ENCODE data around the gene IFNAR1. TPM values are rescaled to one million over a fixed set of nuclear protein-coding genes. Genes with fewer than 3 reads are reported as not detected.

Gene IFNAR1
- total RNA-seq, 1 donor from 2014 or later = 20.4 TPM

GRCh38 chr21:33403786-33404585 lies 79.2 kb downstream of the IFNAR1 start:
- intact Hi-C loops (cut with micrococcal nuclease) = loop anchor here (2.0 kb wide), 1 partner anchor 79 kb away; the partner anchor contains the start of gene IFNAR1
- no peaks in the 10 kb centered on the region for H3K9me3 Mint-ChIP-seq
- H3K36me3 Mint-ChIP-seq (ENCODE audit: low read depth) = peaks cover 7% of the 10 kb centered on the region
- H3K27me3 Mint-ChIP-seq (ENCODE audit: insufficient read depth) = peaks cover 74% of the 10 kb centered on the region
- no peak for DNase-seq (ENCODE audit: low spot score)
- peak overlapping the region; percentile 61 for H3K27ac Mint-ChIP-seq
- peak overlapping the region; percentile 83 for H3K4me3 Mint-ChIP-seq
- peaks cover 34% of the 10 kb centered on the region for H3K4me1 Mint-ChIP-seq (ENCODE audit: low read depth)

GRCh38 chr21:33406493-33406892 lies 81.7 kb downstream of the IFNAR1 start:
- H3K4me3 Mint-ChIP-seq = no peak overlapping the region
- DNase-seq (ENCODE audit: low spot score) = no peak

More at GRCh38 chr21:33406493-33406892, 81.7 kb downstream of the IFNAR1 start:
- intact Hi-C loops (cut with micrococcal nuclease) = loop anchor here (1.0 kb wide), 2 partner anchors 23 to 28 kb away; no protein-coding TSS in a partner anchor
- Mint-ChIP-seq H3K9me3 (no peaks in the 10 kb centered on the region), H3K27ac (peak overlapping the region; percentile 12), H3K27me3 (ENCODE audit: insufficient read depth) (peaks cover 70% of the 10 kb centered on the region), H3K4me1 (ENCODE audit: low read depth) (peaks cover 34% of the 10 kb centered on the region), H3K36me3 (ENCODE audit: low read depth) (peaks cover 9% of the 10 kb centered on the region)

Other genes with a start within 250 kb of the IFNAR1 start
- 33.3 and 33.5 TPM in 2 replicates for gene IFNAR2, start 95.0 kb upstream of the IFNAR1 start, total RNA-seq
- 20.5 and 21.4 TPM in 2 replicates for gene IL10RB, start 58.6 kb upstream of the IFNAR1 start, total RNA-seq
- gene IFNGR2, start 78.4 kb downstream of the IFNAR1 start, total RNA-seq = 3.4 and 3.7 TPM in 2 replicates
- 12.0 and 14.0 TPM in 2 replicates for gene TMEM50B, start 155.0 kb downstream of the IFNAR1 start, total RNA-seq
- gene DNAJC28, start 166.7 kb downstream of the IFNAR1 start, total RNA-seq = 0.12 and 0.18 TPM in 2 replicates
- gene GART, start 217.1 kb downstream of the IFNAR1 start, total RNA-seq = 210 and 228 TPM in 2 replicates
- gene SON, start 218.1 kb downstream of the IFNAR1 start, total RNA-seq = 342 and 361 TPM in 2 replicates